Panc1 (cell line): ENCODE data around the gene ATRNL1.

Experiments used
- CTCF ChIP-seq: fragments of 450-650 bp; IDR thresholded peaks from 2 replicates; pipeline ENCODE4 v1.5.1; 2017; ENCODE audit warnings: mild to moderate bottlenecking
- POLR2AphosphoS5 ChIP-seq: IDR thresholded peaks from 2 replicates; pipeline ENCODE4 v1.6.1; 2012; ENCODE audit warnings: mild to moderate bottlenecking, low read depth, low read length, moderate library complexity

GRCh38 chr10:115895166-115895565 is 802.0 kb downstream of the ATRNL1 start:
- TF ChIP-seq CTCF = no peak
- no peak for TF ChIP-seq POLR2AphosphoS5
